Stimulated activated CD4-positive, alpha-beta T cell treated with anti-CD3 and anti-CD28 coated beads, Interleukin-1b, Interleukin-23, amount 100 ng/mL, for 1 hour (primary cell): ENCODE results near the gene KATNAL2.

Experiments used
- DNase-seq, 2 donors: peaks; one replicate each; pipeline ENCODE4 v3.0.0-alpha.2; 2020; ENCODE audit warnings: low read depth in 2 of 2

The KATNAL2 gene, protein sequence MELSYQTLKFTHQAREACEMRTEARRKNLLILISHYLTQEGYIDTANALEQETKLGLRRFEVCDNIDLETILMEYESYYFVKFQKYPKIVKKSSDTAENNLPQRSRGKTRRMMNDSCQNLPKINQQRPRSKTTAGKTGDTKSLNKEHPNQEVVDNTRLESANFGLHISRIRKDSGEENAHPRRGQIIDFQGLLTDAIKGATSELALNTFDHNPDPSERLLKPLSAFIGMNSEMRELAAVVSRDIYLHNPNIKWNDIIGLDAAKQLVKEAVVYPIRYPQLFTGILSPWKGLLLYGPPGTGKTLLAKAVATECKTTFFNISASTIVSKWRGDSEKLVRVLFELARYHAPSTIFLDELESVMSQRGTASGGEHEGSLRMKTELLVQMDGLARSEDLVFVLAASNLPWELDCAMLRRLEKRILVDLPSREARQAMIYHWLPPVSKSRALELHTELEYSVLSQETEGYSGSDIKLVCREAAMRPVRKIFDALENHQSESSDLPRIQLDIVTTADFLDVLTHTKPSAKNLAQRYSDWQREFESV

GRCh38 chr18:46917108-46917802 lies at the start of gene KATNAL2, which contains the start of gene PIAS2:
Gene KATNAL2 (plus strand): TSS chr18:46917602. CDS start chr18:46946873, 29,271 bp downstream.
Gene PIAS2 (minus strand): TSS chr18:46917507. CDS start chr18:46917345, 162 bp downstream.
- peak; percentile 41 to 54 for DNase-seq

DNA sequence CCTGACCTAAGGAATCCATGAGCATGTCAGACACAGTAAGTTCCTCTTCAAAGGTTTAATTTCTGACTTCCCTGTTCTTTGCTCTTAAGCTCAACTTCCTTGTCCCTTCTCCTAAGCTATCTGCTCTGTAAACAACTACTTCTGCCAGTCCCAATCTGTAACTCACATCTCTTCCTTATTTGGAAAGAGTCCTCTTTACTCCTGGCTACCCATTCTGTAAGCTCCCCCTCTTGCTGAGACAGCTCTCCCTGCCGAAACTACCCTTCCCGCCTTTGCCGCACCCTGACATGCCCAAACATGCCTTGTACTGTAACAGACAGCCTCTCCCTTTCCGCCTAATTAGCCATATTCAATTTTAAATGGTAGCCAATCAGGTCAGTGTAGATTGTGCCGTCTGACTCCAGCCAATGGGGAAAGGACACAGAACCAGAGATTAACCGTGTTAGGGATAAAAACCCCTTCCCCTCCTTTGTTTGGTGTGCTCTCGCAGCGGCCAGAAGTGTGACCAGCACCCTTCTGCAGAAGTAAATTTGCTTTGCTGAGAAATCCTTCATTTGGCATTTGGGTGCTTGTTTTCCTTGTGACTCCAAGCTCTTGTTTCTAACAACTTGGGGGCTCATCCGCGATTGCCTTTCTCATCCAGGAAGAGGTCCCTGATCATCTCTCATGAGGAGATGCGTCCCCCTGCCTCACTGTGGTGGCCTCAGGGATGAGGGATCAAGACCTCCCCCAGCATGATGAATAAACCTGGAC lies 49.1 kb upstream of the KATNAL2 start:
- no peak for DNase-seq

DNA sequence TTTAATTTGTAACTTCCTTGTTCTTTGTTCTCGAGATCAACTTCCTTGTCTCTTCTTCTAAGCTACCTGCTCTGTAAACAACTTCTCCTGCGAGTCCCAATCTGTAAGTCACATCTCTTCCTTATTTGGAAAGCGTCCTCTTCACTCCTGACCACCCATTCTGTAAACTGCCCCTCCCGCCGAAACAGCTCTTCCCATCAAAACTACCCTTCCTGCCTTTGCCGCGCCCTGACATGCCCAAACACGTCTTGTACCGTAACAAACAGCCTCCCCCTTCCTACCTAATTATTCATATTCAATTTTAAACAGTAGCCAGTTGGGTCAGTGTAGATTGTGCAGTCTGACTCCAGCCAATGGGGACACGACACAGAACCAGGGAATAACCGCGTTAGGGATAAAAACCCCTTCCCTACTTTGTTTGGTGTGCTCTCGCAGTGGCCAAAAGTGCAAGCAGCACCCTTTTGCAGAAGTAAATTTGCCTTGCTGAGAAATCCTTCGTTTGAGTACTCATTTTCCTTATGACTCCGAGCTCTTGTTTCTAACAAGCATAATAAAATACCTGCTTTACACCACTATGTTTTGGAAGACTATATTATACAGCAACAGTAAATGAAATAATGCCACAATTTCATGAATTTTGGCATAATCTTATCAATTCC lies 39.9 kb upstream of the KATNAL2 start:
- no peak for DNase-seq

- DNase-seq, result no peak
These were observed 34.2 kb upstream of the KATNAL2 start for GRCh38 chr18:46883180-46883579.

DNA sequence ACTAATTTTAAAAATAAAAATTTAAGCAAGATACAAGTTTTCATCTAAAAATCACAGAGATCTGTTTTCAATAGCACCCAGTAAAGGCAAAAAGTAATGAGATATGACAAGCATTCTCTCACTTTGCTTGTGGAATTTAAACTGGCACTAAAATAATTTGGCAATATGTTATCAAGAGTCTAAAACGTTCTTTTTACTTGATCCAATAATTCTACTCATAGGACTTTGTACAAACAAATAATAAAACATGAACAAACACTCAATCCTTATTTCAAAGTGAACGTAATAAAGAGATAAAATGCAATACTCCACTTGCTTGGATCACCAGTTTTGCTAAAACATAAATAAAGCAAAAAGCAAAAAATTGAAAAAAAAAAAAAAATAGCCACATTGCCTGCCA lies 30.5 kb upstream of the KATNAL2 start:
- DNase-seq, result no peak

DNA sequence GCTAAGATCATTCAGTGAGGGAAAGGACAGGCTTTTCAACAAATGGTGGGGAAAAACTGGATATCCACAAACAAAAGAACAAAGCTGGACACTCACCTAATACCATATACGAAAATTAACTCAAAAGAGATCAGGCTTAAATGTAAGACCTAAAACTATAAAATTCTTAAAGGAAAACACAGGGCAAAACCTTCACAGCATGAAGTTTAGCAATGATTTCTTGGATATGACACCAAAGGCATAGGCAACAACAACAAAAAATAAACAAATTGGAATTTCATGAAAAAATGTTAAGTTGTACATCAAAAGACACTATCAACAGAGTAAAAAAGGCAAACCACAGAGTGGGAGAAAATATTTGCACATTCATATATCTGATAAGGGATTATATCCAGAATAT lies 28.4 kb upstream of the KATNAL2 start:
- DNase-seq, result no peak

GRCh38 chr18:46891742-46892214 lies 25.6 kb upstream of the KATNAL2 start:
- DNase-seq, result no peak

DNA sequence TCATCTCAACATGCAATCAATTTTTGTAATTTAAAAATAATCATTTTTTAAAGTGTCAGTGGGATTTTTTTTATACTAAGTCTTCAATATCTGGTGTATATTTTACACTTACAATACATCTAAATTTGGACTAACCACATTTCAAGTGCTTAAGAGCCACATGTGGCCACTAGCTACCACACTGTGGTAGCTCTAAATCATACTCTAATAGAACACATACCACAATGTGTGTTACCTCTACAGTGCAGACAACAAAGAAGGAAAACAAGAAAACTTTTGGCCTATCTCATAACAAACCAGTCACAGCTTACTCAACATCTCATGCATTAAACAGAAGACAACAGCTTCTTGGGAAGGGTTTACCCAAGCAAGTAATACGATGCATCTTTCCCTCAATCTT lies 24.6 kb upstream of the KATNAL2 start:
- no peak for DNase-seq

DNA sequence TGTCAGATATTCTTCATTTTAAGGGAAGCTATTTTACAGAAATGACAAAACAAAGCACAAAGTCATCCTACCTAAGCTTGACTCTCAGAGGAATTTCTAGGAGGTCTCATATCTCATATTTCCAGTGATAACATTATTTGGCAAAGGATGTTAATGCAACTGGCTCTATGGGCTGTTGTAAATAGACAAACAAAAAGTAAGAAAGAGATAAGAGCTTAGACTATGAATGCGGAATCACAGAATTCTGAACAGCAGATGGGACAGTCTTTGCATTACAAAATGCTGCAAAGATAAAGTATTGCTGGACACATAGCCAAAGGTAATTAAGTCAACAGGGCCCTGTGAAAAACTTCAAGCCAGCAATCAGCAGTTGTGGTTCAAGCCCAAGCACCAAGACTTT lies 24.0 kb upstream of the KATNAL2 start:
- DNase-seq, result no peak

DNA sequence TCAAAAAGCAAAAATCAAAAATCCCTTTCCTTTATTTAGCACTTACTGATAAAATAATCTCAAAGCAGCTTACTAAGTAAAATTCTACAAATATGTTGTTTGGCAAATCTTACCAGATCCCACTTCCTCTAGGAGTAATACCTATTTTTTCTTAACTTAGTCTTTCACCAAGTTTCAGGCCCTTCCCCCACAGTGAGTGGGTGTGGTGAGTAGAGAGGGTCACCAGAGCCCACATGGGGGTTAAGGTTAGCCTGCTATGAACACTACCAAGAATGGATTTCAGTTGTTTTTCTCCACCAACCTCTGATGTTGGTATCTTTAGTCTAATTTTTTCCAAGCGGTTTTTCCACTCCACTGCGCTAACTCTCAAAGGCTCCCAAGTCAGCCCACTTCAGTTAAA lies 23.3 kb upstream of the KATNAL2 start:
- DNase-seq, result no peak

- no peak for DNase-seq
These were observed 18.0 kb upstream of the KATNAL2 start for GRCh38 chr18:46899274-46899948.

GRCh38 chr18:46903406-46903805 lies 14.0 kb upstream of the KATNAL2 start:
- no peak for DNase-seq

DNA sequence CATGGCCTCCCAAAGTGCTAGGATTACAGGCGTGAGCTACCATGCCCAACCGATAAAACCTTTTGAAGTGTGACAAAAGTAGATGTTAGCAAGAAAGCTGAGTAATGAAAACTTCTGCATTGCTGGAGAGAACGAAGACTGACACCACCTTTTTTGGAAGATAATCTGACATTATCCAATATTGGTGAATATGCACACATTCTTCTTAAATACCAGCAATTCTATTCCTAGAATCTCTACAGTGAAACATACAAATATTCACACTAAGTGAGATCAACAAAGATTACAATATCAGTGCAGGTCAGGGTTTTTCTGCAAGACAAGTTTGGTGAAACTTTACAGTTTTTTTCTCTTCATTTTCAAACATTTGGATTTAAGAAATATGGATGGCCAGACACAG lies 7.9 kb upstream of the KATNAL2 start:
- no peak for DNase-seq

DNA sequence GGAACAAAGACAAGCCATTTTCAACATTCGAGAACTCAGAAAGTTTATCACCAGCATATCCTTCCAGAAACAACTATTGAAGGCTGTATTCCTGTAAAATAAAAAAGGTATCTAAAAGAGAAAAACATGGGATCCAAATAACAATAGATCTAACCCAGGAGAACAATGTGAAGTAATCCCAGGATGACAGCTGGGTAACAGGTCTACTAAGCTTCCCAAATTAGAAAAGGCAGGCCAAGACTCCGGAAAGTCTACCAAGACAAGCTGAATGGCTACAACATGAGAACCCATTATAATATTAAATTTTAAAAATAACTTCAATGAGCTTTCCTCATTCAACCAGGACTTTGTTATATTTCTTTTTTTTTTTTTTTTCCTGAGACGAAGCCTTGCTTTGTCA lies 6.5 kb upstream of the KATNAL2 start:
- DNase-seq, result no peak

DNA sequence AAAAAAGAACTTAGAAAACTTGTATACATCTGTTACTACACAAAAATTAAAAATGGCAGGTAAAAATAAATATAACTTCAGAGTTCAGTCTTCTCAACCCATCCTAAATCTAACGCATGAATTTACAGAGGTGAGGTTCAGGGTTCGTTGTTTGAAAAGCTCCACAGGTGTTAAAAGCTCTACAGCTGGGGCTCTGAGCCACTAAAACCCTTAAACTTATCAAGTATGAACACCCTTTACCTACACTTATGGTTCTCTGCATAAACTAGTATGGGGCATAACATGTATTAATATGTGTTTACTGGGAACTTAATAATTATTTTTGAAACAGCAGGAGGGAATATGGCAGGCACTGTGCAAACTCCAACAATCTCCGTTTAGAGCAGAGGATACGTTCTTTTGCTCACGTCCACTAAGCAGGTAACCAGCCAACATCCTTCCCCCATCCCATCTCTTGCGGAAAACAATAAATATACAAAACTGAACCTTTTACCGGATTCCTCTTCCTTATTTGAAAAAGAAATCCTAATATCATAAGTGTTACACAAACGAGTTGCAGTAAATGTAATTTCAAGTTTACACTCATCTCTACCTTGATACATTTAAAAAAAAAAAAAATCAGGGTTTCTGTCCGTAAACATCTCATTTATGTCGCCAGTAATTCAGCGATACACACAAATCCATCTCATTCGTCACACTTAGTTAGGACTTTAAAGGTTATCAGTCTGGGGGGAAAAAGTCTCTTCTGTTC lies 1.4 kb upstream of the KATNAL2 start:
- DNase-seq, result no peak

GRCh38 chr18:46916551-46917107 lies 773 bp upstream of the KATNAL2 start:
- DNase-seq, result peak in 1 of 2 donors; percentile 16

- no peak for DNase-seq
These were observed 600 bp downstream of the KATNAL2 start for GRCh38 chr18:46917803-46918600.

- DNase-seq, result no peak
These were observed 2.7 kb downstream of the KATNAL2 start for GRCh38 chr18:46920067-46920466.

GRCh38 chr18:46920653-46921052 lies 3.3 kb downstream of the KATNAL2 start:
- DNase-seq, result no peak
